ENCODE results near the gene DNAAF9.

The DNAAF9 gene

GRCh38 chr20:3447321-3447720, 39.9 kb upstream of the DNAAF9 start:
- Histone ChIP-seq H2AFZ (ENCODE audit: low read length) (no peak overlapping the region), H4K20me1 (ENCODE audit: insufficient read depth, low read length) (no peaks in the 10 kb centered on the region), H3K9me3 (replicated peaks; ENCODE audit: insufficient read depth, low read length) (no peaks in the 10 kb centered on the region), H3F3A (ENCODE audit: insufficient read depth, low read length) (no peaks in the 10 kb centered on the region), H3K36me3 (replicated peaks; ENCODE audit: insufficient read depth, low read length) (no peaks in the 10 kb centered on the region), H3K9me2 (replicated peaks; ENCODE audit: insufficient read depth, low read length) (no peaks in the 10 kb centered on the region), H3K4me3 (ENCODE audit: low read length) (no peak overlapping the region), H3K79me2 (ENCODE audit: low read length) (no peaks in the 10 kb centered on the region), H3K27me3 (replicated peaks; ENCODE audit: insufficient read depth, low read length) (no peaks in the 10 kb centered on the region), H3K27ac (ENCODE audit: low read length) (no peak overlapping the region), H3K9ac (ENCODE audit: low read length) (no peak overlapping the region), H3K4me2 (ENCODE audit: low read depth, low read length) (no peak overlapping the region), H3K4me1 (ENCODE audit: low read length) (no peaks in the 10 kb centered on the region)
- DNase-seq = no peak
- TF ChIP-seq CTCF (IDR thresholded peaks at IDR 0.05; ENCODE audit: low read length) (no peak), EZH2 (optimal IDR thresholded peaks at IDR 0.05; ENCODE audit: low read depth, low read length) (no peak), EZH2phosphoT487 (IDR thresholded peaks at IDR 0.05; ENCODE audit: low read length) (no peak)

- Histone ChIP-seq H3K27me3 (replicated peaks; ENCODE audit: insufficient read depth, low read length) (no peaks in the 10 kb centered on the region), H3K9ac (ENCODE audit: low read length) (no peak overlapping the region), H3K27ac (ENCODE audit: low read length) (no peak overlapping the region), H3F3A (ENCODE audit: insufficient read depth, low read length) (no peaks in the 10 kb centered on the region), H3K79me2 (ENCODE audit: low read length) (no peaks in the 10 kb centered on the region), H3K4me1 (ENCODE audit: low read length) (no peaks in the 10 kb centered on the region), H3K4me2 (ENCODE audit: low read depth, low read length) (no peak overlapping the region), H3K9me2 (replicated peaks; ENCODE audit: insufficient read depth, low read length) (no peaks in the 10 kb centered on the region), H3K4me3 (ENCODE audit: low read length) (no peak overlapping the region), H2AFZ (ENCODE audit: low read length) (no peak overlapping the region), H4K20me1 (ENCODE audit: insufficient read depth, low read length) (no peaks in the 10 kb centered on the region), H3K36me3 (replicated peaks; ENCODE audit: insufficient read depth, low read length) (no peaks in the 10 kb centered on the region), H3K9me3 (replicated peaks; ENCODE audit: insufficient read depth, low read length) (no peaks in the 10 kb centered on the region)
- no peak for TF ChIP-seq EZH2phosphoT487 (IDR thresholded peaks at IDR 0.05; ENCODE audit: low read length)
- TF ChIP-seq CTCF (IDR thresholded peaks at IDR 0.05; ENCODE audit: low read length) = no peak
- TF ChIP-seq EZH2 (optimal IDR thresholded peaks at IDR 0.05; ENCODE audit: low read depth, low read length) = no peak
- DNase-seq = no peak
Measured at GRCh38 chr20:3446779-3447178, 39.3 kb upstream of the DNAAF9 start.

DNA sequence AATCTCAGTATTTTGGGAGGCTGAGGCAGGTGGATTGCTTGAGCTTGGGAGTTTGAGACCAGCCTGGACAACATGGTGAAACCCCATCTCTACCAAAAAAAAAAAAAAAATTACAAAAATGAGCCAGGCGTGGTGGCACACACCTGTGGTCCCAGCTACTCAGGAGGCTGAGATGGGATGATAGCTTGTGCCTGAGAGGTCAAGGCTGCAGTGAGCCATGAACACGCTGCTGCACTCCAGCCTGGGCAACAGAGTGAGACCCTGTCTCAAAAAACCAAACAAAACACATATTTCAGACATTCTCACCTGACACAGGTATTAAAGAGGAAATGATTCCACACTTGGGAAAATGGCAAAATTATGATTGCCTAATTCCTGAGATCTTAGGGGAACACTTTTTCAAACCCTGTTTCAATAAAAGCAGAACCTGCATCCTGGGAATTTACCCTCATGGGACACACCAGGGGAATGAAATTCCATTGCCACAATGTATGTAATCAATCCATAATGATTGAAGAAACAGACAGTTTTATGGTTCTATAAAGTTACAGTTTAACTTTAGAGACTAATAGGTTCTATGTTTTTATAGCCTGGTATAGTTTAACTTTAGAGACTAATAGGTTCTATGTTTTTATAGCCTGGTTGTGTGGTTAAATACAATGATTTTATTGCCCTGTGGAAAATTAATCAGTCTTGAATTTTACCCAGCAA, 29.6 kb upstream of the DNAAF9 start:
- H3K79me2 ChIP-seq (ENCODE audit: low read length) = no peaks in the 10 kb centered on the region
- no peak overlapping the region for H3K4me3 ChIP-seq (ENCODE audit: low read length)
- no peaks in the 10 kb centered on the region for H3K9me2 ChIP-seq (replicated peaks; ENCODE audit: insufficient read depth, low read length)
- H3K9ac ChIP-seq (ENCODE audit: low read length) = no peak overlapping the region
- no peak for DNase-seq
- no peaks in the 10 kb centered on the region for H3K36me3 ChIP-seq (replicated peaks; ENCODE audit: insufficient read depth, low read length)
- H4K20me1 ChIP-seq (ENCODE audit: insufficient read depth, low read length) = no peaks in the 10 kb centered on the region
- no peaks in the 10 kb centered on the region for H3F3A ChIP-seq (ENCODE audit: insufficient read depth, low read length)
- no peak overlapping the region for H3K27ac ChIP-seq (ENCODE audit: low read length)
- H3K4me2 ChIP-seq (ENCODE audit: low read depth, low read length) = no peak overlapping the region
- H3K9me3 ChIP-seq (replicated peaks; ENCODE audit: insufficient read depth, low read length) = no peaks in the 10 kb centered on the region
- H2AFZ ChIP-seq (ENCODE audit: low read length) = no peak overlapping the region
- no peaks in the 10 kb centered on the region for H3K27me3 ChIP-seq (replicated peaks; ENCODE audit: insufficient read depth, low read length)
- TF ChIP-seq EZH2phosphoT487 (IDR thresholded peaks at IDR 0.05; ENCODE audit: low read length) (no peak), CTCF (IDR thresholded peaks at IDR 0.05; ENCODE audit: low read length) (no peak), EZH2 (optimal IDR thresholded peaks at IDR 0.05; ENCODE audit: low read depth, low read length) (no peak)
- no peaks in the 10 kb centered on the region for H3K4me1 ChIP-seq (ENCODE audit: low read length)

Measured in MM.1S (cell line).